PC-9 (cell line): ENCODE data around the gene RAP1GAP2. TPM values are rescaled to one million over a fixed set of nuclear protein-coding genes. Genes with fewer than 3 reads are reported as not detected.

Experiments used
- BruUV-seq: library from RNA; stranded (reverse); fragments of 400-500 nt; replicated peaks from 2 replicates; lab custom pipeline; 2021; lab: Mats Ljungman, UMichigan
- CTCF ChIA-PET: fragments of 300-600 bp; sonication (Branson Sonifier 250); formaldehyde crosslinking; loops from one replicate; lab custom pipeline; 2022; ENCODE audit warnings: antibody characterized with exemption; lab: Charles Lee
- POLR2A ChIA-PET: fragments of 300-600 bp; sonication (Branson Sonifier 250); formaldehyde crosslinking; loops from one replicate; lab custom pipeline; 2022; ENCODE audit warnings: antibody characterized with exemption; ENCODE audit not compliant: unreplicated experiment; lab: Charles Lee
- DNase-seq, 2 experiments: peaks; one replicate each; pipeline versions ENCODE4 v3.0.0 to v3.0.0-alpha.2; 2015 to 2022; ENCODE audit warnings: mixed read lengths in 1 of 2
- H2AFZ ChIP-seq: fragments of 200-600 bp; sonication (generic); 2 replicates; pipeline ENCODE4 v1.8.1; 2017; ENCODE audit warnings: antibody characterized with exemption
- H3F3A ChIP-seq: fragments of 200-600 bp; sonication (generic); 2 replicates; pipeline ENCODE4 v1.8.1; 2017; ENCODE audit warnings: antibody characterized with exemption, mild to moderate bottlenecking, low read depth; ENCODE audit not compliant: insufficient read depth
- H3K27ac ChIP-seq: fragments of 200-600 bp; sonication (generic); 2 replicates; pipeline ENCODE4 v1.6.1; 2016; ENCODE audit warnings: mixed run types
- H3K27me3 ChIP-seq: fragments of 200-600 bp; sonication (generic); 2 replicates; pipeline ENCODE4 v1.6.1; 2016; ENCODE audit warnings: low read depth, mixed run types; ENCODE audit not compliant: insufficient read depth
- H3K36me3 ChIP-seq: fragments of 200-600 bp; sonication (generic); 2 replicates; pipeline ENCODE4 v1.6.1; 2016; ENCODE audit warnings: low read depth, mixed run types
- H3K4me1 ChIP-seq: fragments of 200-600 bp; sonication (generic); replicated peaks from 2 replicates; pipeline ENCODE4 v1.6.1; 2016; ENCODE audit warnings: mixed run types; ENCODE audit not compliant: insufficient read depth
- H3K4me2 ChIP-seq: fragments of 200-600 bp; sonication (generic); 2 replicates; pipeline ENCODE4 v1.6.1; 2017; ENCODE audit warnings: mixed run types
- H3K4me3 ChIP-seq: fragments of 200-600 bp; sonication (generic); 2 replicates; pipeline ENCODE4 v1.6.1; 2016; ENCODE audit warnings: mixed run types
- H3K79me2 ChIP-seq: fragments of 200-600 bp; sonication (generic); 2 replicates; pipeline ENCODE4 v1.6.1; 2017; ENCODE audit warnings: low read depth, mixed run types
- H3K9me2 ChIP-seq: fragments of 200-600 bp; sonication (generic); 2 replicates; pipeline ENCODE4 v1.8.1; 2017; ENCODE audit warnings: mild to moderate bottlenecking; ENCODE audit not compliant: insufficient read depth
- H3K9me3 ChIP-seq: fragments of 200-600 bp; sonication (generic); 2 replicates; pipeline ENCODE4 v1.8.1; 2016; ENCODE audit warnings: low read depth; ENCODE audit not compliant: insufficient read depth
- H4K20me1 ChIP-seq: fragments of 200-600 bp; sonication (generic); 2 replicates; pipeline ENCODE4 v1.8.1; 2017; ENCODE audit not compliant: insufficient read depth
- CTCF ChIP-seq: fragments of 200-600 bp; sonication (generic); conservative IDR thresholded peaks from 2 replicates; pipeline ENCODE4 v1.6.1; 2017; ENCODE audit warnings: mixed run types, antibody characterized with exemption, mild to moderate bottlenecking, moderate library complexity
- EZH2 ChIP-seq: fragments of 200-600 bp; sonication (generic); IDR thresholded peaks from 2 replicates; pipeline ENCODE4 v1.8.0; 2017; ENCODE audit warnings: antibody characterized with exemption, low read depth
- intact Hi-C: fragments of 100-400 bp; cut with micrococcal nuclease; formaldehyde crosslinking; loops from one replicate; pipeline ENCODE4 v1.10.0; 2022; ENCODE audit not compliant: unreplicated experiment
- total RNA-seq: library from RNA; stranded (reverse); gene quantifications from 2 replicates; pipeline ENCODE4 v1.2.3, GENCODE V29; 2021

The RAP1GAP2 gene
- total RNA-seq, 1 experiment from 2014 or later, result 10.1 TPM

- H3K4me3 ChIP-seq, result no peak overlapping the region
- no TSS peak for BruUV-seq
- peaks cover 3% of the 10 kb centered on the region; the same call in 1 of the 2 replicates for H3F3A ChIP-seq
- H3K36me3 ChIP-seq, result no peaks in the 10 kb centered on the region
- H3K27ac ChIP-seq, result no peak overlapping the region
- H4K20me1 ChIP-seq, result no peaks in the 10 kb centered on the region
- H3K9me2 ChIP-seq, result no peaks in the 10 kb centered on the region
- peaks cover 23% of the 10 kb centered on the region for H3K27me3 ChIP-seq
- no peaks in the 10 kb centered on the region for H3K79me2 ChIP-seq
- ChIA-PET CTCF (no interaction called here), POLR2A (no interaction called here)
- H3K4me2 ChIP-seq, result no peak overlapping the region
- no peaks in the 10 kb centered on the region for H3K4me1 ChIP-seq
- intact Hi-C loops, result no loop called here
- no peaks in the 10 kb centered on the region for H3K9me3 ChIP-seq
- H2AFZ ChIP-seq, result no peak overlapping the region
- TF ChIP-seq EZH2 (no peak), CTCF (no peak)
- no peak for DNase-seq
Observed at GRCh38 chr17:2802574-2802973, 6.3 kb downstream of the RAP1GAP2 start.

GRCh38 chr17:2803386-2803785, 7.1 kb downstream of the RAP1GAP2 start:
- no peaks in the 10 kb centered on the region for H3K9me3 ChIP-seq
- H3K27ac ChIP-seq, result no peak overlapping the region
- H3K36me3 ChIP-seq, result no peaks in the 10 kb centered on the region
- intact Hi-C loops, result no loop called here
- peaks cover 23% of the 10 kb centered on the region for H3K27me3 ChIP-seq
- H3K4me1 ChIP-seq, result no peaks in the 10 kb centered on the region
- TF ChIP-seq EZH2, result no peak
- TF ChIP-seq CTCF, result no peak
- H3K4me3 ChIP-seq, result no peak overlapping the region
- no peaks in the 10 kb centered on the region for H3K9me2 ChIP-seq
- no TSS peak for BruUV-seq
- no peaks in the 10 kb centered on the region for H4K20me1 ChIP-seq
- POLR2A ChIA-PET, result interaction anchor here (0.7 kb wide), 1 partner anchor 779 kb away, joined by 3 read pairs; no protein-coding TSS in a partner anchor
- no peak overlapping the region for H3K4me2 ChIP-seq
- H2AFZ ChIP-seq, result no peak overlapping the region
- H3F3A ChIP-seq, result no peaks in the 10 kb centered on the region
- no peaks in the 10 kb centered on the region for H3K79me2 ChIP-seq
- CTCF ChIA-PET, result no interaction called here
- DNase-seq, result no peak

- CTCF ChIA-PET, result interaction anchor here (0.8 kb wide), 1 partner anchor 17 kb away, joined by 4 read pairs; no protein-coding TSS in a partner anchor
Observed at GRCh38 chr17:2803971-2804370, 7.7 kb downstream of the RAP1GAP2 start.

More at GRCh38 chr17:2803971-2804370, 7.7 kb downstream of the RAP1GAP2 start:
- TF ChIP-seq EZH2 (no peak), CTCF (no peak)
- BruUV-seq, result no TSS peak
- Histone ChIP-seq H3F3A (no peaks in the 10 kb centered on the region), H2AFZ (no peak overlapping the region), H3K4me2 (no peak overlapping the region), H3K27ac (no peak overlapping the region), H3K4me1 (no peaks in the 10 kb centered on the region), H3K79me2 (no peaks in the 10 kb centered on the region), H3K9me3 (no peaks in the 10 kb centered on the region), H3K27me3 (peaks cover 23% of the 10 kb centered on the region), H3K4me3 (no peak overlapping the region), H3K36me3 (no peaks in the 10 kb centered on the region), H4K20me1 (no peaks in the 10 kb centered on the region), H3K9me2 (no peaks in the 10 kb centered on the region)
- POLR2A ChIA-PET, result interaction anchor here (0.7 kb wide), 1 partner anchor 779 kb away, joined by 3 read pairs; no protein-coding TSS in a partner anchor
- intact Hi-C loops, result no loop called here
- DNase-seq, result no peak
